Activated CD8-positive, alpha-beta memory T cell treated with anti-CD3 and anti-CD28 coated beads for 36 hours (primary cell): Measurements from ENCODE around the gene COIL. TPM values are rescaled to one million over a fixed set of nuclear protein-coding genes. Genes with fewer than 3 reads are reported as not detected.
"Not testable (repeated sequence)": the region's sequence is repeated elsewhere in the genome, so short reads cannot be mapped to it uniquely, and the experiment has no call there.

Experiments
- CTCF ChIA-PET: fragments of 350-600 bp; sonication (Branson Sonifier 250); formaldehyde crosslinking; loops from one replicate; lab custom pipeline; 2021; ENCODE audit warnings: antibody characterized with exemption; lab: Charles Lee
- POLR2A ChIA-PET: fragments of 350-600 bp; sonication (Branson Sonifier 250); formaldehyde crosslinking; loops from one replicate; lab custom pipeline; 2021; ENCODE audit warnings: antibody characterized with exemption; lab: Charles Lee
- total RNA-seq, 2 experiments: library from RNA; stranded (reverse); gene quantifications; one replicate each; pipeline ENCODE4 v1.2.3, GENCODE V29; 2021

COIL gene
- total RNA-seq, 2 experiments from 2014 or later: 21.5 to 22.5 TPM

DNA sequence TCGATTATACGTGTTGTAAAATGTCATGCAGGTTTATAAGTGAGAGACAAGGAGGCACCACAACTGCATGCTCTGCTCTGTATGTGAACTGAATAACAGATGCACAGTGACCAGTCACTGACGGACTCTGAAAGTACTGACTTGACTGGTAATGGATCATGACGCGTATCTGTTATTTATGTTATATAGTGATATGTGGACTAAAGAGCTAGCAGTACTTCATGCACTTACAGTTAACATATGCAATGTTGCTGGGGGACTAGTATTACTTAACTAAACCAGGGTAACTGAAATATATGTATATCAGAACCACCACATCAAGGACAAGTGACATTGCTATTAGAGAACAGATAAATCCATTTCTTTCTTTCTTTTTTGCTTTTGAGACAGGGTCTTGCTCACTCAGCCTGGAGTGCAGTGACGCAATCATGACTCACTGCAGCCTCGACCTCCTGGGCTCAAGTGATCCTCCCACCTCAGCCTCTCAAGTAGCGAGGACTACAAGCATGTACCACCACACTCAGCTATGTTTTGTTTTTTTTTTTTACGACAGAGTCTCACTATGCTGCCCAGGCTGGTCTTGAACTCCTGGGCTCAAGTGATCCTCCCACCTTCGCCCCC, 17.2 kb downstream of the COIL start:
- ChIA-PET POLR2A (no interaction called here), CTCF (interaction anchor here (1.5 to 2.2 kb wide), 2 partner anchors 30 to 124 kb away, joined by 3 to 5 read pairs; partner anchors contain the start of gene TRIM25)

DNA sequence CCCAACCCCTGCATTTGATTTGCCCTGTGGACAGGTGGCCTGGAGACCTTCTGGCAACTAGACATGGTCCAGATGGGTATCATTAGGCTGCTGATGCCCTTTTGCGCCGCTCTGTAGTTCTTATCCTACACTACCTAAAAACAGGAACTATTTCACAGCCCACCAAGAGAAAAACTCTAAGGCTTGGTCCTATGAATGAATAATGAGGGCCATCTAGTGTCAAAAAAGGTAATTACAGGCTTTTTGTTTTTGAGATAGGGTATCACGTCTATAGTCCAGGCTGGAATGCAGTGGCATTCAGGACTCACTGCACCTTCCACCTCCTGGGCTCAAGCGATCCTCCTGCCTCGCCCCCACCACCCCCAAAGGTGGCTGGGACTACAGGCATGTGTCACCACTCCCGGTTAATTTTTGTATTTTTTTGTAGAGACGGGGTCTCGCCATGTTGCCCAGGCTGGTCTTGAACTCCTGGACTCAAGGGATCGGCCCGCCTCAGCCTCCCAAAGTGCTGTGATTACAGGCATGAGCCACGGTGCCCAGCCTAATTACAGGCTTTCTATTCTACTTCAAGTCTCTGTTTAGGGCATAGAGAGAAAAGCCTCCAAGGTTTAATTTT, 20.9 kb downstream of the COIL start:
- CTCF ChIA-PET: interaction anchor here (0.6 to 1.4 kb wide), 11 partner anchors 9 to 123 kb away, joined by 3 to 6 read pairs (median 4); partner anchors contain the start of genes C17orf67 and DGKE
- POLR2A ChIA-PET: interaction anchor here (0.9 kb wide), 1 partner anchor 26 kb away, joined by 3 read pairs; the partner anchor contains the start of gene TRIM25

DNA sequence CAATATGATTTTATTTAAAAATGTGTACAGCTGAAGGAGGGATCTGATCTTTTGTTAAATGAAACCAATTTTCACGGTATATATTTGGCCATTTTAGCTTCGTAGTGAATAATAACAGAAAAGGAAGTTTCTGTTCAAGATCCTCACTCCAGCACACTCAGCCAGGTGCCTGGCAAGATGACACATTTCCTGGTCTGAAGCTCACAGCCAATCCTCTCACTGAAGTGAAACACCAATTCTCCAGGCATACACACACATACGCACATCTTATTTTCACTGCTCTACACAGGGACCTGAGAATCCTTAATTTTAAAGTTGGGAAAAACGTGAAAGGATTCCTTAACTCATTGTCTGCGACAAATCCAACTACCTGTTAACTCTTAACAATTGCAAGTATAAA, 22.6 kb downstream of the COIL start:
- CTCF ChIA-PET, POLR2A ChIA-PET: not testable (repeated sequence)

DNA sequence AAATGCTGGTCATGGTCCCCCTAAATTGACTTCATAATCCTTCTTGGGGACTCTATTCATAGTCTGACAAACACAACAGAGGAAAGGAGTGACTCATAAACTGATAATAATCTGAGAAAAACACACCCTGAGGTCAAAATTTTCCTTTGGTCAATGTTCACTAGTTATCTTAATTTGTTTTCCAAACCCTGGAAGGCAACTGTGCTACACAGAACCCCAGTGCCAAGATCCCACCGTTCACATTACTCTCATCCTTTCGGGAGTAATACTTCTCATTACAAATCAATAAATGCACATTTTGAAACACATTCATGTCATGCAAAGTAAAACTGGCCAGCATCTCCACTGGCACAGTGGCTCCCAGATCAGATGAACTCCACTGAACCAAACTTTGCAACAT, 23.2 kb downstream of the COIL start:
- POLR2A ChIA-PET: interaction anchor here (0.6 kb wide), 1 partner anchor 45 kb away, joined by 3 read pairs; no protein-coding TSS in a partner anchor
- CTCF ChIA-PET: no interaction called here

DNA sequence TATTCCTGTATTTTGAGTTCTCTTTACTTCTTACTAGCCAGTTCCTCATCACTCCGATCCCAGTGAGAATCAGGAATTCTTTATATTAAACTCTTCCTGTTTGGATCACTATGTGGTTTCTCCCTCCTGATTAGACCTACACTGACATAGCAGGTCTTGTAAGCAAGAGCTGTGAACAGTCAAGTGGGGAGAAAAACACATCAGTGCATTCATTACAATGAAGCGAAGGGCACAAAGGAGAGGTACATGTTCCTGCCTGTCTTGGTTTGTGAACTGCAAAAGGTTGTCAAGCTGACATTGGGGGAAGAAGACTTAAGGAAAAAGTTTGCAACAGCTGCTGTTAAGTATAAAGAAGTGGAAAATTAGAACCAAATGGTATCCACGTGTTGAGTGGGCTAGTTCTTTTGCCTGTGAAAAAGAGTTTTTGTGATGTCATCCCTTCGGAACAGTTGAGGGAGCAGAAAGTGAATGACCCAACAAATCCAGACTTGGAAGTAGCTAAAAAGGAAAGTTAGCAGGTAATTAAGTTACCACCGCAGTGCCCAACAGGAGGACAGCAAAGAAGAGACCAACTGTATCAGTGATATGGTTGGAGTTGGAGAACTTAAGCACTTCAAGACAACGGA, 24.0 kb downstream of the COIL start:
- CTCF ChIA-PET: no interaction called here
- POLR2A ChIA-PET: interaction anchor here (0.6 kb wide), 1 partner anchor 44 kb away, joined by 3 read pairs; no protein-coding TSS in a partner anchor

DNA sequence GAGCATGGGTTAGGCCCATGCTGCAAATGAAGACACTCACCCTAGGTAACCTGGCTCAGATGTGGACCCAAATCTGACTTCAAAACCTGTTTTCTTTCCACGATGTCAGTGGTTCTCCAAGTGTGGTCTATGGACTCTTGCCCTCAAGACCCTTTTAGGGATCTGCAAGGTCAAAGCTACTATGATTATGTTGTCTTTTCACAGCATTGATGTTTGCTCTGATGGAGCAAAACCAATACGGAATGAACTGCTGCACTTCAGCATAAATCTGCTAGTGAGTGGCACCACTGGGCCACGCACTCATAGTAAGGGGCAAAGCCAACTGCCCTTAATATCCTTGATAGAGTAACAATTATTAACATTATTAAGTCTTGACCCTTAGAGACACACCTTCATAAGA, 25.4 kb downstream of the COIL start:
- POLR2A ChIA-PET: no interaction called here
- CTCF ChIA-PET: no interaction called here

DNA sequence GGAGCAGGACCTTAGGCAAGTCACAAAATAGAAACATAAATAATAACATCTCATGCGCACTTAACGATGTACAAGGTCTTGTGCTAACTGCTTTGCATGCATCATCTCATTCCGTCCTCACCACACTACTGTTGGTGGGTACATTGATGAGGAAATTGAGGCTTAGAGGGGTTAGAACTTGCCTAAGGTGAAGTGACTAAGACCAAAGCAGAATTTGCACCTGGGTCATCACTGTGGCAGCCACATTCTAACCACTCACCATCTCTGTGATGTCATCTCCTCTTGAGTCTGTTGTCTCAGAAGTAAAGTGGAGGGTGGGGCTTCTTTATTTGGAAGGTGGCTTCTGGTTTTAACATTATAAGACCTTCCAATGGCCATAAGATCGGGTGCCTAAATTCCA, 26.6 kb downstream of the COIL start:
- CTCF ChIA-PET: no interaction called here
- POLR2A ChIA-PET: no interaction called here

DNA sequence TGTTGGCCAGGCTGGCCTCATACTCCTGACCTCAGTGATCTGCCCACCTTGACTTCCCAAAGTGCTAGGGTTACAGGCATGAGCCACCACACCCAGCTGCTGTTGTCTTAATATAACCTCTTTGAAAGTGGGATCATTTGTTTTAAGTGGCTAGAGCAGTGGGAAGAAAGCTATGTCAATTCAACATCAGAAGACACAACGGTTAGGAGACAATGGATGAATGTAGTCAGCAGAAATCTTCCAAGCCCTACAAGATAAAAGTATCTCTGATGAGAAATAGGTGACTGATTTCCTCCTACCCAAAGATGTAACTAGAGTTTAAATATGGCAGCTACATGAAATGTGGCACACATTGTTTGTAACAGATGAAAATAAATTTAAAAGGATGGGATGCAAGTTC, 27.0 kb downstream of the COIL start:
- CTCF ChIA-PET: no interaction called here
- POLR2A ChIA-PET: no interaction called here

DNA sequence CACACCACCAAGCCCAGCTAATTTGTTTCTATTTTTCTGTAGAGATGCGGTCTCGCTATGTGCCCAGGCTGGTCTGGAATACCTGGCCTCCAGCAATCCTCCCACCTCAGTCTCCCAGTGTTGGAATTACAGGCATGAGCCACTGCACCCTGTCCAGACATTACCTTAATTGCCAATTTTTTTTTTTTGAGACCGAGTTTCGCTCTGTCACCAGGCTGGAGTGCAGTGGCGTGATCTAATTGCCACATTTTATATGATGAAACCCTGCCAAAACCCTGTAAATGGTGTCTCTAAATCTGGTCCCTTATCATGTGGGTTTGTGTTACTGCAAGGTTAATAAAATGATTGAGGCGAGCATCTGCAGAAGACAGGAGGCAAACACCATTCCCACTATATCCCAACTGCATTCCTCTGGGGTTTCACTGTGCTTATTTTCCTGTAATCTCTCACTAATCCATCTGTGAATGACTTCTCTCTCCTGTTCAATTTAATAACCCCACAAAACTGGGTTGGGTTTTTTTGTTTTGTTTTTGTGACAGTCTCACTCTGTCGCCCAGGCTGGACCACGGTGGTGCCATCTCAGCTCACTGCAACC, 27.6 kb downstream of the COIL start:
- CTCF ChIA-PET: interaction anchor here (1.1 kb wide), 1 partner anchor 13 kb away, joined by 3 read pairs; no protein-coding TSS in a partner anchor

DNA sequence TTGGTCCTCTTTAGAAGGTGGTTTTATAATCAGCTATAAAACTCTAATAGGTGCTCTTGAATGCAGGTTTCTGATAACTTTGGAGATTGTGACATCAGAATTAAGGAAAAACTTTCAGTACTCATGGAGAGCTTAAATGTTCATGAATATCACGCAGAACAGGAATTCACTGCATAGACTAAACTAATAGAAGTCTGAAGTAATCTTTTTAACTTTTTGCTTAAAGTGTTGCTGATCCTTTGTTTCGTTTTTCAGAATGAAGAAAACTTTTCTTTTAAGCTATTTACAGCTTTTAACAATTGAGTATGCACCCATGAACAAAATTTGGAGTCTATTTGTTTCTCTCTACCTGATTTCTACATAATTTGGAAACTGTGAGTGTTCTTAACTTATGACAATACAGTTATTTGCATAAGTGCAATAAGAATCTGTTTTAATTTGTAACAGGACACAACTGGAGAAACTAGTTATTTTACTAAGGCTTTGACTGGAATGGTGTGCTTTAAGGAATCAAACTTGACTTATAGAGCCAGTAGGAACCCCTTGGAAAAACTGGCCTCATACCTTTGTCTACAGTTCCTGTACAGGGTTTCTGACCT, 30.0 kb downstream of the COIL start:
- POLR2A ChIA-PET: no interaction called here
- CTCF ChIA-PET: interaction anchor here (0.7 kb wide), 1 partner anchor 9 kb away, joined by 5 read pairs; no protein-coding TSS in a partner anchor

More for the DNA sequence above, 27.6 kb downstream of the COIL start:
- POLR2A ChIA-PET: no interaction called here

DNA sequence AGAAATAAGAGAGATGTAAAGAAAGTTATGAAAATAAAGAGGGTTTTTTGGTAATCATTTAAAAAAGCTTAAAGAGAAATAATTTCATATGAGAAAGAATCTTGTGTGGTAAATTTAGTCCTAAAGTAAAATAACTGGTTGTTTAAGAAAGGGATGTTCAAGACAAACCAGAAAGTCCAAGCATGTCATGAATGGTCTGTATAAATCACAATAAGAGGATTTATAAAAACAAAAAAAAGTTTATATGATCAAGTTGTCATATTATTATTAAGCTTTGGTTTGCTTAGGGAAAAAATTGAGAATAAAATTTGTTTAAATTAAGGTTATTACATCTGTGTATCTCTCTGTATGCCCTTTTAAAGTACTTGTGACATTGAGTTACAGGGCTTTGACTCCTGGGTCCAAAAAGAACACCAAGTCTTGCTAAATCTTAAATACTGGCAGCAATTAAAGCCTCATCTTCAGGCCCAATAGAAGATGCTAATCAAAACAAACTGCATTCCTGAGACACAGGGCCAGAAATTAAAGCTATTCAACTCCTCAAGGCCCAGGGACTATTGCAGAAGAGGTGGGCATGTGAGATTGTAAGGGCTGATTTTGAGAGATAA, 31.4 kb downstream of the COIL start:
- CTCF ChIA-PET: no interaction called here

DNA sequence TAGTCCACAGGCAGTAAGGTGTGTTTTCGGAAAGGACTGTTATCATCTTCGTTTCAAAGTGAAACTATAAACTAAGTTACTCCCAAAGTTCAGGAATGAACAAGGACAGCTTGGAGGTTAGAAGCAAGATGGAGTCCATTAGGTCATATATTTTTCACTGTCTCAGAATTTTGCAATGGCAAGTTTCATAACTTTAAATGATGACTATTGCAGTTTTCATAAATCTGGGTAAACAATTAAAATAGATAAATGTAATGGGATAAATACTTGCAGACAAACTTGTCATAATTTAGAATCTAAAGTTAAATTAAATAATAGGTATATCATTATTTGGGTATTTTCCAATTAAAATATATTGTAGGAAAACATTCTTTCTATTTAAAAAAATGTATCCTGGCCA, 32.3 kb downstream of the COIL start:
- CTCF ChIA-PET: no interaction called here
- POLR2A ChIA-PET: no interaction called here

More for the DNA sequence above, 31.4 kb downstream of the COIL start:
- POLR2A ChIA-PET: interaction anchor here (0.6 kb wide), 1 partner anchor 18 kb away, joined by 3 read pairs; no protein-coding TSS in a partner anchor

DNA sequence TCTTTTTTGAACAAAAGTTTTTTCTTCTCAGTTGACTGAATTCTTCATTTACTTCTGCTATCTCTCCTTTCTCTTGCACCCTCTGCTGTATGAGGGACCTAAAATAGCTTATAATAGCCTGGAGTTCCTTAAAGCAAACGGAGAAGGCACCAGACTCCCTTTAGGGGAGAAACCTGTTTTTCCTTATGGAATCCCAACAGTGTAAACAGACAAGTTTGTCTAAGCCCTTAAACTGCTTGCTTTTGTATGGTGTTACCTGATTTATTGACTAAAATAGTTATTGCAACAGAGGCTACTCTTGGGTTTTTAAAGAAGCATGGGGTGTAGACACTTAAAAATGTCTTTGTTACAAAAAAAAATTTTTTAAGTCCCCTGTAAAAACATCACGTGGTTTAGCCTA, 34.1 kb downstream of the COIL start:
- ChIA-PET POLR2A (no interaction called here), CTCF (interaction anchor here (1.0 kb wide), 1 partner anchor 13 kb away, joined by 3 read pairs; no protein-coding TSS in a partner anchor)

DNA sequence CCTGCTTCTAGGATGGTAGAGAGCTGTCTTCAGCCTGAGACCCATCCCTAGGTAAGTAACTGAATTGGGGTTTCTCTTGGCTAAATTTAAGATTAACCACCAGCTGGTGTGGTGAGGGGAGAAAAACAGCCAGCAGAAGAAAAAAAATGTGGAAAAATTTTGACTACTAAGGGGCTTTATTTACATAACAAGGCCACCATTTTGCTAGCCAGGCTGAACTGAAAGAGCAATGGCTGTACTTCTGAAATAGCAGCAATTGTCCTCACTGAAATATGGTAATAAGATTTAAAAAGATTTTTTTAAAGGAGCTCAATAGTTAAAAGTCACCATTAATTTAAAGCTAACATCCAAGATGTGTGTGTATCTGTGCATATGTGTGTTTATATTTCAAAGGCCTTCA, 34.6 kb downstream of the COIL start:
- POLR2A ChIA-PET: no interaction called here
- CTCF ChIA-PET: interaction anchor here (1.0 kb wide), 1 partner anchor 13 kb away, joined by 3 read pairs; no protein-coding TSS in a partner anchor

DNA sequence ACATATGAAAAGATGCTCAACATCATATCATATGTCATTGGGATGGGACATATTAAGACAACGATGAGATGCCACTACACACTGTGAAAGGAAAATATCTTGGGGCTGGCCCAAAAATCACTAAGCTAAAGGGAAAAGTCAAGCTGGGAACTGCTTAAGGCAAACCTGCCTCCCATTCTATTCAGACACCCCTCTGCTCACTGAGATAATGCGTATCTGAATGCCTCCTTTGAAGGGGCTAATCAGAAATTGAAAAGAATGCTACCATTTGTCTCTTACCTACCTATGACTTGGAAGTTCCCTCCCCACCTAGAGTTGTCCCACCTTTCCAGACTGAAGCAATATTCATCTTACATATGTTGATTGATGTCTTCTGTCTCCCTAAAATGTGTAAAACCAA, 35.8 kb downstream of the COIL start:
- ChIA-PET POLR2A (interaction anchor here (0.6 kb wide), 1 partner anchor 11 kb away, joined by 4 read pairs; the partner anchor contains the start of gene TRIM25), CTCF (interaction anchor here (0.6 kb wide), 1 partner anchor 62 kb away, joined by 3 read pairs; no protein-coding TSS in a partner anchor)

DNA sequence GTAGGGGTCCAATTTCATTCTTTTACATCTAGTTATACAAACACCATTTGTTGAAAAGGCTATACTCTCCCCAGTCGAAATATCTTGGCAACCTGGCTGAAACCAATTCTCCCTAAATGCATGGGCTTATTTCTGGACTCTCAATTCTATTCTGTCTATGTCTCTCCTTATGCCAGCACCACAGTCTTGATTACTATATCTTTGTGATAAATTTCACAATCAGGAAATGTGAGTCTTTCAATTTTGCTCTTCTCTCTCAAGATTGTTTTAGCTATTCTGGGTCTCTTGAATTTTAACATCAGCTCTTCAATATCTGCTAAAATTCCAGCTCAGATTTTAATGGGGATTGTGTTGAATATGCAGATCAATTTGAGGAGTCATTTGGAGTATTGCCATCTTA, 41.1 kb downstream of the COIL start:
- CTCF ChIA-PET: interaction anchor here (0.8 to 0.9 kb wide), 2 partner anchors 13 to 20 kb away, joined by 3 read pairs; no protein-coding TSS in a partner anchor

DNA sequence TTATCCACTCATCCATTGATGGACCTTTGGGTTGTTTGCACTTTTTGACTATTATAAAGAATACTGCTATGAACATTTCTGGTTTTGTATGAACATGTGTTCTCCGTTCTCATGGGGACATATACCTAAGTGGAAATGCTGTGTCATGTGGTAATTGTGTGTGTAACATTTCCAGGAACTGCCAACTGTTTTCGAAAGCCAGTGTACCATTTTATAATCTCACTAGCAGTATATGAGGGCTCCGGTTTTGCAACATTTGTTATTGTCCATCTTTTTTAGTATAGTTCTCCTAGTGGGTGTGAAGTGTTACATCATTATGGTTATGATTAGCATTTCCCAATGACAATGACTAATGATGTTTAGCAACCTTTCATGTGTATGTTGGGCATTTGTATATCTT, 41.9 kb downstream of the COIL start:
- POLR2A ChIA-PET: interaction anchor here (0.6 kb wide), 1 partner anchor 34 kb away, joined by 3 read pairs; no protein-coding TSS in a partner anchor

More for the DNA sequence above, 41.1 kb downstream of the COIL start:
- POLR2A ChIA-PET: interaction anchor here (0.6 kb wide), 1 partner anchor 35 kb away, joined by 3 read pairs; no protein-coding TSS in a partner anchor

DNA sequence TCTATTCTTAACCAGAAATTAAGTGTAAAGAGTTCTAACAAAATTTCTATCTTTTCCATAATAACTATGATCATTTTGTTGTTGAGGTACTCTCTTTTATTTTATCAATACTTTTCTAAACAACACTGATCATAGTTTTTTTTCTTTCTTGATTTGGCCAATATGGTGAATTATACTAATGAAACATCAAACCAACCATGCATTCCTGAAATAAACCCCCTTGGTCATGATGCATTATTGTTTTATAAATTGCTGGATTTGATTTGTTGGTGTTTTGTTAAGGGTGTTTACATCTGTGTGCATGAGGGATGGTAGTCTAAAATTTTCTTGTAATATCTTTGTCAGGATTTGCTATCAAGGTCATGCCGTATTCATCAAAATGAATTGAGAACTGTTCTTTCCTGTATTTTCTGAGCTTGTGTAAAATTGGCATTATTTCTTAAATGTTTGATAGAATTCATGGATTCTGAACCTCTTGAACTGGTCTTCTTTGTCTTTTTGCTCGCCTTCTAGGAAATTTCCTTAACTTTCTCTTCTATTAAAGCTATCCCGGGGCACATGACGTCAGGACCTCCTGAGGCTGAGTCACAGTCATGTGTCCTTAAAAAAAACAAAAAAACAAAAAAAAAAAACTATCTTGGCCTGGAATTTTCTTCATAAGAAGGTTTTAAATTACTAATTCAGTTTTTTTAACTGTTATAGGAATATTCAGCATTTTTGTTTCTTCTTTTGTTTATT, 43.1 kb downstream of the COIL start:
- POLR2A ChIA-PET: no interaction called here
- CTCF ChIA-PET: no interaction called here

More for the DNA sequence above, 41.9 kb downstream of the COIL start:
- CTCF ChIA-PET: interaction anchor here (0.9 kb wide), 1 partner anchor 21 kb away, joined by 3 read pairs; no protein-coding TSS in a partner anchor
